ENCODE data around the gene CDX2.

CDX2 gene

DNA sequence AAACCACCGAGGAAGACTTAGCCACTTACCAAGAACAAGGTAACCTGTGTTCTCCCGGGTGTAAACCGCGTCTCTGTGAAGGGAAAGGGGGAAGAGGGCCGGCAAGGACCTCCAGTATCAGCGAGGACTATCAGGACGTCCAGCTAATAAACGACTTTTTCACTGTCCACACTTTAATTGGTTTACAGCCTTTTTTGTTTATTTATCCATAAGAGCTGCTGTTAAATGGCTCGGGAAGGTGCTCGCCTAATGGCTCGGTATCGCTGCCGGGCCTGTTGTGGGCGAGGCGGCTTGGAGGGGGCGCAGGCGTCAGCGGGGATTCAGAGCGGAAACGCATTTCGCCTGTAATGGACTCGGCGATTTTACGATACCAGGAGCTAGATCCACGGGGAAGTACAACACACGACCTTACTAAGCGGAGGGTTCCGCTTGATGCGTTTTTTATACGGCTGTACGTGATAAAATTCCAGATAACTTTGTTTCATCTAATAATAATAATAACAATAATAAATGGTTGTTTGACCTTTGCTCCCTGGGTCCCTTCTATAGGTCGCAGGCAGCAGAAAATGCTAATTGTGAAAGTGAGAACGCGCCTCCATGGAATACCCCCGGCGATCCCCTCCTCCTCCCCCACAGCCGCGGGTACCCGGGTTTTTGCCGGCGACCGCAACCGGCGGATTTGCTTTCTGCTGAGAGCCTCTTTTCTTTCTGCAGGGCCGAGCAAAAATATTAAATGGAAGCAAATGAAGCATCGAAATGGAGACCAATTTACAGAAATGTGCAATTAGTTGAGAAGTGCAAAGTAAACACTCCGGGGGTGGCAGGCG lies 51.8 kb downstream of the CDX2 start:
- DNase-seq (ENCODE audit: low read depth in 2 of 2), result no peak

DNA sequence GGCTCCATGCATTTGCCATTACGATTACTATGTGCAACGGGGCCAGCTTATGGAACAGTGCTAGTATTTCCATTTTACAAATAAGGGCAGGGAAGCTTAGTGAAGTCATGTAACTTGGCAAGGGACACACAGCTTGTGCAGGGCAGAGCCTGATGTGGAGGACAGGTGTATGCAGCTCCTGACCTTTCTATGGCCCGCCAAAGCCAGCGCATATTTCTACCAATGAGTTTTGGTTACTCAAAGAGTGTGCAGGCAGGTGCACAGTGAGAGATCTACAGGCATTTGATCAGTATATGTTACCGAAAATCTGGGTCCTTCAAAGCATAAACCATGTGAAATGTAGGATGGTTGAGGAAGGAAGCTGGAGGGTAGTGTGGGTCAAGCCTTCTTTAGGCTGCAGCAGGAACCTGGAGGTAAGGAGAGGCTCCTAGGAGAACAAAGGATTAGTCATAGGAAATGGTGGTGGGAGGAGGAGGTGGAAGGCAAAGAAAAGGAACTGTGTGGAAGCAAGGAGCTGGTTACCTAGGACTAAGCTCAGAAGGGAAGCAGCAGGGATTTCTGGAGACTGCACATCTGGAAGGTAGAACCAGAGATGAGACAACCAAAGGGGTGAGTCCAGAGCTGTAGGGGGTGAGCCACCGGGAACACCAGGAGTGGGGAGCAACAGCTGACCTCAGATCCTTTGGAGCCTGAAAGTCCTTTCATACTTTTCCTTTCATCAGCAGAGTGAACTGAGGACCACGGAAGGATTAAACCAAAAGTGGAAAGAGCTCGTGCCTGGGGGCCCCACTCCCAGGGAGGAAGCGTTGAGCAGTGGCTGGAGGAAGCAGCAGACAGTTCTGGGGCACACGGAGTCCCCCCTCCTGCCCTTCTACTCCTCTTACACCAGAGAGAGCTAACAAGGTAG lies 53.6 kb downstream of the CDX2 start:
- no peak for DNase-seq (ENCODE audit: low read depth in 2 of 2)

DNA sequence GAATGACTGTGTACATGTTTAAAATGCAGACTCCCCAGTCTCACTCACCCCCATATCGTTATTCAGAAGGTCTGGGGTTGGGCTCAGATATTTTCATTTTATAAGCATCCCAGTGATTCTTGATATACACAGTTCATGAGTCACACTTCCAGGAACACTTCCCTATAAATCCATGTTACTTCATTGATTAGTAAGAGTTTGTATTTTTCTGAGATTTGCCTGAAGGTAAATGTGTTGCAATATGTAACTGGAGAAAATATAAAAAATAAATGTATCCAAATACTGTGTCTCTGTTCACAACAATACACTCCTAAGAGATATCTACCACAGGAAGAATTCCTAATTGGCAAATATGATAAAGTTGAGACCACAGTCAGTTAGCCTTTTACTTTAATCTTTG lies 56.0 kb downstream of the CDX2 start:
- no peak for DNase-seq (ENCODE audit: low read depth in 2 of 2)

DNA sequence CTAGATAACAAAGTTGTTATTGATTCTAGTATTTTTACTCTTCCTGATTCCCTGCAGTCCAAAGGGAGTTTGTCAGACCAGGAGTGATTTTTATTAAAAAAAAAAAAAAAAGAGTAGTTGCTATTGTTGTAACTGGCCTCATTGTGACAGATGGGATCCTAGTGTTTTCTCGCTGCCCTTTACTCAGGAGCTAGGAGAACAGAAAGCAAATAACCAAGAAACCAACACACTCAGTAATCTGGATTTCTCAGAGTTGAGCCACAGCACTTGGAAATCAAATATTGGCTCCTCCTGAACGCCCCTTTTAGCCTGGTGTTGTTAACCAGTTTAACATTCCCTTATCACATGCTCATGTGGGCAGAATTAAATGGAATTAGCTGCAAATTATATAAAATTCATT lies 57.6 kb downstream of the CDX2 start:
- no peak for DNase-seq (ENCODE audit: low read depth in 2 of 2)
